Hepatocyte (in vitro differentiated cells): ENCODE results near the gene MTA1.

Experiments
- CTCF ChIP-seq: fragments of 200-600 bp; sonication (generic); IDR thresholded peaks from 2 replicates; pipeline ENCODE4 v1.5.1; 2016; ENCODE audit warnings: antibody characterized with exemption, mild to moderate bottlenecking; ENCODE audit not compliant: poor library complexity
- EZH2 ChIP-seq: fragments of 200-600 bp; sonication (generic); IDR thresholded peaks from 2 replicates; pipeline ENCODE4 v1.6.1; 2016; ENCODE audit warnings: antibody characterized with exemption, mild to moderate bottlenecking, borderline replicate concordance

- TF ChIP-seq CTCF (no peak), EZH2 (no peak)
Measured at GRCh38 chr14:105508601-105509000, 89.0 kb downstream of the MTA1 start.
